SK-N-SH (cell line): ENCODE measurements around the gene FADS3. TPM values are rescaled to one million over a fixed set of nuclear protein-coding genes. Genes with fewer than 3 reads are reported as not detected.

Source experiments
- CTCF ChIA-PET: fragments of 300-600, 350-600 bp; formaldehyde crosslinking; extraction: SDS; loops from one replicate; lab custom pipeline; 2021; lab: Yijun Ruan, JAX
- POLR2A ChIA-PET: fragments of 350-600 bp; sonication (Branson Sonifier 250); formaldehyde crosslinking; extraction: SDS; loops from one replicate; lab custom pipeline; 2020; ENCODE audit warnings: antibody characterized with exemption, inconsistent platforms; lab: Yijun Ruan, JAX
- DNase-seq: peaks from one replicate; pipeline ENCODE4 v3.0.0; 2012
- H2AFZ ChIP-seq: fragments of 200-600 bp; sonication (generic); 2 replicates; pipeline ENCODE4 v1.8.1; 2016; ENCODE audit warnings: antibody characterized with exemption, mild to moderate bottlenecking, low read depth
- H3F3A ChIP-seq: fragments of 200-600 bp; sonication (generic); replicated peaks from 2 replicates; pipeline ENCODE3; 2016; ENCODE audit warnings: antibody characterized with exemption, mild to moderate bottlenecking; ENCODE audit not compliant: insufficient read depth
- H3K27ac ChIP-seq, 2 experiments: fragments of 200-500 bp in 1 of 2; fragments of 200-600 bp in 1 of 2; sonication (Bioruptor generic) in 1 of 2; sonication (generic), shearing (Covaris generic) in 1 of 2; 2 replicates each; pipeline versions ENCODE4 v1.5.1 to v1.6.1; 2014 to 2016; ENCODE audit warnings: low read depth in 2 of 2, inconsistent platforms in 1 of 2, low read length in 1 of 2, mild to moderate bottlenecking in 1 of 2, mixed read lengths in 1 of 2
- H3K27me3 ChIP-seq: fragments of 200-600 bp; sonication (generic), shearing (Covaris generic); 2 replicates; pipeline ENCODE4 v1.6.1; 2016; ENCODE audit warnings: mixed run types; ENCODE audit not compliant: insufficient read depth
- H3K36me3 ChIP-seq, 2 experiments: fragments of 200-500 bp in 1 of 2; fragments of 200-600 bp in 1 of 2; sonication (Bioruptor generic) in 1 of 2; sonication (generic) in 1 of 2; replicated peaks in 1 of 2; 2 replicates each; pipeline versions ENCODE3 to v1.5.1; 2014 to 2016; ENCODE audit warnings: low read length in 1 of 2, mild to moderate bottlenecking in 1 of 2; ENCODE audit not compliant: insufficient read depth in 2 of 2, control insufficient read depth in 1 of 2
- H3K4me1 ChIP-seq, 2 experiments: fragments of 200-500 bp in 1 of 2; fragments of 200-600 bp in 1 of 2; sonication (Bioruptor generic) in 1 of 2; sonication (generic), shearing (Covaris generic) in 1 of 2; 2 replicates each; pipeline versions ENCODE4 v1.5.1 to v1.6.1; 2014 to 2016; ENCODE audit warnings: low read depth in 1 of 2, low read length in 1 of 2, mixed run types in 1 of 2; ENCODE audit not compliant: insufficient read depth in 2 of 2, control insufficient read depth in 1 of 2
- H3K4me2 ChIP-seq: fragments of 200-600 bp; sonication (generic), shearing (Covaris generic); 2 replicates; pipeline ENCODE4 v1.6.1; 2017; ENCODE audit warnings: mixed run types
- H3K4me3 ChIP-seq, 2 experiments: fragments of 200-500 bp in 1 of 2; fragments of 200-600 bp in 1 of 2; sonication (Bioruptor generic) in 1 of 2; sonication (generic), shearing (Covaris generic) in 1 of 2; 2 replicates each; pipeline versions ENCODE4 v1.5.1 to v1.8.1; 2014 to 2016; ENCODE audit warnings: low read depth in 2 of 2, inconsistent platforms in 1 of 2, low read length in 1 of 2, mild to moderate bottlenecking in 1 of 2, mixed read lengths in 1 of 2, moderate library complexity in 1 of 2
- H3K79me2 ChIP-seq: fragments of 200-600 bp; sonication (generic); 2 replicates; pipeline ENCODE4 v1.8.1; 2017; ENCODE audit warnings: mild to moderate bottlenecking; ENCODE audit not compliant: insufficient read depth
- H3K9ac ChIP-seq: fragments of 200-600 bp; sonication (generic); 2 replicates; pipeline ENCODE4 v1.6.1; 2017; ENCODE audit warnings: mixed run types
- H3K9me2 ChIP-seq: fragments of 200-600 bp; sonication (generic); 2 replicates; pipeline ENCODE4 v1.6.1; 2017; ENCODE audit warnings: mixed run types
- H3K9me3 ChIP-seq: fragments of 200-600 bp; sonication (generic); 2 replicates; pipeline ENCODE4 v1.6.1; 2017; ENCODE audit warnings: mixed run types, mild to moderate bottlenecking, moderate library complexity
- H4K20me1 ChIP-seq: fragments of 200-600 bp; sonication (generic); 2 replicates; pipeline ENCODE4 v1.6.1; 2017; ENCODE audit warnings: mild to moderate bottlenecking, mixed run types; ENCODE audit not compliant: insufficient read depth
- CTCF ChIP-seq: fragments of 200-600 bp; sonication (generic); IDR thresholded peaks from 2 replicates; pipeline ENCODE4 v1.6.1; 2017; ENCODE audit warnings: antibody characterized with exemption, mild to moderate bottlenecking, moderate library complexity
- EZH2phosphoT487 ChIP-seq: fragments of 200-600 bp; sonication (generic); IDR thresholded peaks from 2 replicates; pipeline ENCODE4 v1.6.1; 2017; ENCODE audit warnings: low read depth, mixed run types, mild to moderate bottlenecking, antibody characterized with exemption, moderate library complexity, borderline replicate concordance
- FOXM1 ChIP-seq: IDR thresholded peaks from 2 replicates; pipeline ENCODE4 v1.4.0; 2012; ENCODE audit warnings: low read depth, mild to moderate bottlenecking
- GATA2 ChIP-seq: sonication (generic); formaldehyde crosslinking; IDR thresholded peaks from 2 replicates; pipeline ENCODE4 v1.5.0; 2020; ENCODE audit warnings: mild to moderate bottlenecking, missing genetic modification reagents
- IRF3 ChIP-seq: fragments of 150-350 bp; IDR thresholded peaks from 2 replicates; pipeline ENCODE4 v1.6.1; 2016; ENCODE audit warnings: mild to moderate bottlenecking, low read depth, low read length
- JUND ChIP-seq: IDR thresholded peaks from 2 replicates; pipeline ENCODE4 v1.4.0; 2012
- MAX ChIP-seq: IDR thresholded peaks from 2 replicates; pipeline ENCODE4 v1.4.0; 2012; ENCODE audit warnings: low read depth
- MXI1 ChIP-seq: IDR thresholded peaks from 2 replicates; pipeline ENCODE4 v1.6.1; 2012; ENCODE audit warnings: mild to moderate bottlenecking, low read depth, low read length, improper control_type of control experiment
- NFIC ChIP-seq: IDR thresholded peaks from 2 replicates; pipeline ENCODE4 v1.4.0; 2012; ENCODE audit warnings: borderline replicate concordance
- RAD21 ChIP-seq: IDR thresholded peaks from 2 replicates; pipeline ENCODE4 v1.6.1; 2012; ENCODE audit warnings: mild to moderate bottlenecking, low read length
- RCOR1 ChIP-seq: fragments of 150-350 bp; IDR thresholded peaks from 2 replicates; pipeline ENCODE4 v1.6.1; 2017; ENCODE audit warnings: antibody characterized with exemption, low read length
- RFX5 ChIP-seq: IDR thresholded peaks from 2 replicates; pipeline ENCODE4 v1.6.1; 2012; ENCODE audit warnings: mild to moderate bottlenecking, improper control_type of control experiment, low read length
- TAF1 ChIP-seq: IDR thresholded peaks from 2 replicates; pipeline ENCODE4 v1.6.1; 2012; ENCODE audit warnings: low read depth, mild to moderate bottlenecking, low read length, moderate library complexity, borderline replicate concordance
- TCF12 ChIP-seq: IDR thresholded peaks from 2 replicates; pipeline ENCODE4 v1.4.0; 2012
- TEAD4 ChIP-seq: IDR thresholded peaks from 2 replicates; pipeline ENCODE4 v1.4.0; 2012; ENCODE audit warnings: mild to moderate bottlenecking, borderline replicate concordance; ENCODE audit not compliant: insufficient read depth
- USF1 ChIP-seq: IDR thresholded peaks from 2 replicates; pipeline ENCODE4 v1.4.0; 2012; ENCODE audit warnings: low read depth, borderline replicate concordance
- WGBS: methylation state at CpG from one replicate; pipeline ENCODE4 v1.1.6; 2017; ENCODE audit warnings: low lambda C conversion rate; 5-methylcytosine and 5-hydroxymethylcytosine counted together
- polyA plus RNA-seq, 3 experiments: library from polyadenylated mRNA; depleted of rRNA; stranded (reverse); fragments of >200 nt; gene quantifications; 2 replicates each; pipeline ENCODE4 v1.2.3, GENCODE V29; 2012

The FADS3 gene
- polyA plus RNA-seq, 1 of the 3 experiments (the other 2 are of a cell fraction) = 93.3 TPM

- H3K4me1 ChIP-seq = peaks cover 0 to 9% of the 10 kb centered on the region in 2 experiments; a peak in 2 of 4 replicates
- H3K9ac ChIP-seq = no peak overlapping the region
Observed at GRCh38 chr11:61874853-61875252, 16.5 kb downstream of the FADS3 start.

More at GRCh38 chr11:61874853-61875252, 16.5 kb downstream of the FADS3 start:
- no peak for DNase-seq
- ChIA-PET POLR2A (interaction anchor here (1.3 kb wide), 1 partner anchor 94 kb away, joined by 3 read pairs; no protein-coding TSS in a partner anchor), CTCF (interaction anchor here (1.2 to 10.6 kb wide), 7 partner anchors 9 to 234 kb away, joined by 3 to 91 read pairs (median 13); no protein-coding TSS in a partner anchor)
- WGBS = 74% methylated on average over 3 of the region's 3 CpGs
- TF ChIP-seq TAF1 (no peak), MAX (no peak), RCOR1 (no peak), GATA2 (CRISPR knock-in tag) (no peak), RFX5 (no peak), TCF12 (no peak), IRF3 (no peak), MXI1 (no peak), TEAD4 (no peak), FOXM1 (no peak), JUND (no peak), EZH2phosphoT487 (no peak), NFIC (no peak), CTCF (no peak), USF1 (no peak), RAD21 (no peak)
- peaks cover 0 to 17% of the 10 kb centered on the region in 2 experiments for H3K36me3 ChIP-seq
- no peak overlapping the region for H3K27ac ChIP-seq
- no peak overlapping the region for H2AFZ ChIP-seq
- no peaks in the 10 kb centered on the region for H3K9me2 ChIP-seq
- H3K4me2 ChIP-seq = no peak overlapping the region
- H3F3A ChIP-seq = no peaks in the 10 kb centered on the region
- H3K27me3 ChIP-seq = no peaks in the 10 kb centered on the region
- H3K9me3 ChIP-seq = no peaks in the 10 kb centered on the region
- no peaks in the 10 kb centered on the region for H4K20me1 ChIP-seq
- H3K4me3 ChIP-seq = no peak overlapping the region
- no peaks in the 10 kb centered on the region for H3K79me2 ChIP-seq
